Upper lobe of left lung (tissue), 6 donors: ENCODE data around the gene AKT2. TPM values are rescaled to one million over a fixed set of nuclear protein-coding genes. Genes with fewer than 3 reads are reported as not detected.

Experiments used
- ATAC-seq, 2 donors: fragments of 200-7000 bp; cut with Tn5 transposase; one replicate each; pipeline ENCODE4 v1.9.1; 2022; ENCODE audit warnings: mild to moderate bottlenecking in 2 of 2, moderate library complexity in 2 of 2; ENCODE audit not compliant: low FRiP score in 2 of 2
- DNase-seq, 2 donors: peaks; one replicate each; pipeline ENCODE4 v3.0.0-alpha.2; 2019 to 2020
- H3K27ac ChIP-seq, 4 donors: fragments of 200-600 bp; sonication (generic); one replicate each; pipeline ENCODE4 v1.5.1; 2016 to 2019
- H3K27me3 ChIP-seq, 4 donors: fragments of 200-600 bp; sonication (generic); one replicate each; pipeline ENCODE4 v1.5.1; 2017 to 2019
- H3K36me3 ChIP-seq, 4 donors: fragments of 200-600 bp; sonication (generic); one replicate each; pipeline ENCODE4 v1.5.1; 2016 to 2019
- H3K4me1 ChIP-seq, 4 donors: fragments of 200-600 bp; sonication (generic); one replicate each; pipeline ENCODE4 v1.5.1; 2018 to 2019
- H3K4me3 ChIP-seq, 4 donors: fragments of 200-600 bp; sonication (generic); one replicate each; pipeline ENCODE4 v1.5.1; 2017 to 2019; ENCODE audit warnings: mild to moderate bottlenecking in 2 of 4, moderate library complexity in 1 of 4
- H3K9me3 ChIP-seq, 4 donors: fragments of 200-600 bp; sonication (generic); one replicate each; pipeline ENCODE4 v1.5.1; 2018 to 2019
- EP300 ChIP-seq, 4 donors: sonication (generic); formaldehyde crosslinking; IDR thresholded peaks; one replicate each; pipeline ENCODE4 v1.5.1; 2017; ENCODE audit warnings: antibody characterized with exemption in 4 of 4, control low read depth in 2 of 4
- POLR2A ChIP-seq, 4 donors: fragments of 450-650 bp; IDR thresholded peaks; one replicate each; pipeline ENCODE4 v1.5.1; 2016 to 2017; ENCODE audit warnings: antibody characterized with exemption in 4 of 4, mild to moderate bottlenecking in 2 of 4
- POLR2AphosphoS5 ChIP-seq, 2 donors: sonication (generic); formaldehyde crosslinking; IDR thresholded peaks; one replicate each; pipeline ENCODE4 v1.5.1; 2017; ENCODE audit warnings: antibody characterized with exemption in 2 of 2
- WGBS, 2 donors: methylation state at CpG; one replicate each; pipeline ENCODE4 v1.1.5; 2017 to 2018; 5-methylcytosine and 5-hydroxymethylcytosine counted together
- total RNA-seq, 6 donors: library from RNA; depleted of rRNA in 4 of 6; stranded (reverse); fragments of >200 nt in 4 of 6; gene quantifications; one replicate each; pipeline versions ENCODE4 v1.1.0 to v1.2.1, GENCODE V29; 2016 to 2021
- TF ChIP-seq, protein P1 (sequence below), 6 experiments: fragments of 450-650 bp in 4 of 6; fragments of 200-600 bp in 2 of 6; sonication (generic) in 2 of 6; IDR thresholded peaks; one replicate each; pipeline ENCODE4 v1.5.1; 2016 to 2019; ENCODE audit warnings: antibody characterized with exemption in 6 of 6
- donor health status: DM: no; HTN: no; CAD: no; lungs with moderate emphysema.
- donor health status: DM: no; HTN: yes; CAD: no; lungs with severe emphysema.

Gene AKT2
- total RNA-seq, 6 donors from 2014 or later: 59.7 to 164 (median 105) TPM

DNA sequence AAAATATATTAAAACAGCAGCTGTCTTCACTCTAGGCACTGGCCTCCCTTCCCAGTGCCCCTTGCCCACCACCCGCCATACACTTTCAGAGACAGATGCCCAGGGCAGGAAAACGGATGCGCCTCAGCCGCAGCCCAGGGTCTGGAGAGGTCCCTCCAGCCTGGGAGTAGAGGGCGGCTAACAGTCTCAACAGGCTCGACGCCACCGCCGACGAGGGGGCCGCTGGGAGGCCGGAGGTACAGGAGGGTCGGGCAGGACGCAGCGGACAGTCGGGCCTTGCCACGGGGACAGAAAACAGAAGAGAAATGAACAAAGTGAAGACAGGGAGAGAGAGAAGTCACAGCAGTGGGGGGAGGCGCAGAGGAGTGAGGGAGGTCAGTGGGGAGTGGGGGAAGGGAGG lies 35.9 kb upstream of the AKT2 start:
- no peak for ATAC-seq
- 94 to 95% methylated on average over 18 of the region's 18 CpGs for WGBS, 2 donors
- peak in 1 of 2 donors; percentile 80 for DNase-seq
- TF ChIP-seq, protein P1, sequence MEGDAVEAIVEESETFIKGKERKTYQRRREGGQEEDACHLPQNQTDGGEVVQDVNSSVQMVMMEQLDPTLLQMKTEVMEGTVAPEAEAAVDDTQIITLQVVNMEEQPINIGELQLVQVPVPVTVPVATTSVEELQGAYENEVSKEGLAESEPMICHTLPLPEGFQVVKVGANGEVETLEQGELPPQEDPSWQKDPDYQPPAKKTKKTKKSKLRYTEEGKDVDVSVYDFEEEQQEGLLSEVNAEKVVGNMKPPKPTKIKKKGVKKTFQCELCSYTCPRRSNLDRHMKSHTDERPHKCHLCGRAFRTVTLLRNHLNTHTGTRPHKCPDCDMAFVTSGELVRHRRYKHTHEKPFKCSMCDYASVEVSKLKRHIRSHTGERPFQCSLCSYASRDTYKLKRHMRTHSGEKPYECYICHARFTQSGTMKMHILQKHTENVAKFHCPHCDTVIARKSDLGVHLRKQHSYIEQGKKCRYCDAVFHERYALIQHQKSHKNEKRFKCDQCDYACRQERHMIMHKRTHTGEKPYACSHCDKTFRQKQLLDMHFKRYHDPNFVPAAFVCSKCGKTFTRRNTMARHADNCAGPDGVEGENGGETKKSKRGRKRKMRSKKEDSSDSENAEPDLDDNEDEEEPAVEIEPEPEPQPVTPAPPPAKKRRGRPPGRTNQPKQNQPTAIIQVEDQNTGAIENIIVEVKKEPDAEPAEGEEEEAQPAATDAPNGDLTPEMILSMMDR (IDR thresholded peaks at IDR 0.05): no peak
- no peak for TF ChIP-seq POLR2AphosphoS5 (IDR thresholded peaks at IDR 0.05)
- TF ChIP-seq EP300 (IDR thresholded peaks at IDR 0.05): no peak
- no peak for TF ChIP-seq POLR2A (IDR thresholded peaks at IDR 0.05)
- H3K4me1 ChIP-seq: no peaks in the 10 kb centered on the region
- no peaks in the 10 kb centered on the region for H3K27me3 ChIP-seq
- H3K9me3 ChIP-seq: no peaks in the 10 kb centered on the region
- peaks cover 23 to 77% (median 65%) of the 10 kb centered on the region in 4 donors for H3K36me3 ChIP-seq
- no peak overlapping the region for H3K27ac ChIP-seq
- H3K4me3 ChIP-seq: no peak overlapping the region

DNA sequence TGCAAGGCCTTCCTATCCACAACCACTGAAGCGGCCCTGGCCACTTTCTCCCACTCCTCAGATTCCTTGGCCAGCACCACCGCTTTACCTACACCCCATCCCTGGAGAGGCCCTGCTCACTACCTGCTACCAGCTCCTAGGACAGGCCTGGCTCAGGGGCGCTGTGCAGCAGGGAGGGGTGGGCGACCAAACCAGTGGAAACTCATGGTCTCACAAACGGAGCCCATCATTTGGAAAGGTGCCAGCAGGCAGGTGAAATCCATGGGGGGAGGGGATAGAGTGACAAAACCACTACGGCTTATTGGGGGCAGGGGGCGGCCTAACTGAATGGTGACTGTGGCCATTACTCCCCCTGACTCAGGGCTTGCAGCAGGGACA lies 35.4 kb upstream of the AKT2 start:
- TF ChIP-seq EP300 (IDR thresholded peaks at IDR 0.05) (no peak), POLR2A (IDR thresholded peaks at IDR 0.05) (no peak), POLR2AphosphoS5 (IDR thresholded peaks at IDR 0.05) (no peak)
- TF ChIP-seq, protein P1 (IDR thresholded peaks at IDR 0.05): no peak
- Histone ChIP-seq H3K4me1 (no peaks in the 10 kb centered on the region), H3K27ac (no peak overlapping the region), H3K27me3 (no peaks in the 10 kb centered on the region), H3K4me3 (no peak overlapping the region), H3K9me3 (no peaks in the 10 kb centered on the region), H3K36me3 (peaks cover 22 to 73% (median 60%) of the 10 kb centered on the region in 4 donors)
- DNase-seq (no peak), ATAC-seq (no peak)
- 92 to 94% methylated on average over 6 to 7 of the region's 7 CpGs for WGBS, 2 donors

DNA sequence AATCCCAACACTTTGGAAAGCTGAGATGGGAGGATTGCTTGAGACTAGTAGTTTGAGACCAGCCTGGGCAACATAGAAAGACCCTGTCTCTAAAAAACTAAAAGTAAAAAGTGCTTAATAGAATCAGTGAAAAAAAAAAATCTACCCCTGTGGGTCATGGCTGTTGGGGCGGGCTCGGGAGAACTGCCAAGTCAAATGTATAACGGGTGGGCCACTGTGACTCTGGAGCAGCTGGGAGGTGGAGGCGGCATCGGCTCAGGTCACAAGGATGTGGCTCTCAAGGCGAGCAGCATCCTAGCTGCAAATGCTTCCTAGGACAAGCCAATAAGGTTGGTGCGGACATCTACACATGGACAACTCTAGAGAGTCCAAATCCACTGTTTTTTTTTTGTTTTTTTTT lies 32.2 kb upstream of the AKT2 start:
- Histone ChIP-seq H3K36me3 (peaks cover 7 to 41% (median 28%) of the 10 kb centered on the region in 4 donors), H3K27ac (no peak overlapping the region), H3K9me3 (no peaks in the 10 kb centered on the region), H3K4me1 (no peaks in the 10 kb centered on the region), H3K27me3 (no peaks in the 10 kb centered on the region), H3K4me3 (no peak overlapping the region)
- no peak for DNase-seq
- ATAC-seq: no peak
- 85 to 91% methylated on average over 7 of the region's 7 CpGs for WGBS, 2 donors
- TF ChIP-seq POLR2AphosphoS5 (IDR thresholded peaks at IDR 0.05): no peak
- no peak for TF ChIP-seq POLR2A (IDR thresholded peaks at IDR 0.05)
- no peak for TF ChIP-seq EP300 (IDR thresholded peaks at IDR 0.05)

DNA sequence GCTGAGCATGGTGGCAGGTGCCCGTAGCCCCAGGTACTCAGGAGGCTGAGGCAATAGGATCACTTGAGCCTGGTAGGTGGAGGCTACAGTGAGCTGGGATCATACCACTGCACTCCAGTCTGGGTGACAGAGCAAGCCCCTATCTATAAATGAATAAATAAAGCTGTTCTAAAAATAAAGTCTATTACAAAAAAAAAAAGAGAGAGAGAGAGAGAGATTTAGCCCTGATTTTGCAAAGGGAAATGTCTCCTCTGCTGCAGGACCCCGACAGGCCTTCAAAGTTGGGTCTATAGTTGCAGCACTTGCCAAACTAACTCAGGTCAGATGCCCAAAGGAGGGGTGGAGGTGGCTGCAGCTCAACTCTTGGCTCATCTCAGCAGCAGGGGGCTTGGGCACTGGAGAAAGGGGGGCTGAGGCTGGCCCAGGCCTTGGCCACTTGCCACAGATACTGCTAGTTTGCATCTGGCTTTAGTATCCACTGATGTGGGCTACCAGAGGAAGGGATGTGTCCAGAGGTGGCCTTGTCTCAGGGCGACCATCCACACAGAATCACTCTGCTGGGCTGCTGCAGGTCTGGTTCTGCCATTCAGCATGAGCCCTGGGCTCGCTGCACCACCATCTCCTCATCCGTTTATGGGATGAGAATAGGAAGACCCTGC lies 30.8 kb upstream of the AKT2 start:
- DNase-seq (no peak), ATAC-seq (no peak)
- Histone ChIP-seq H3K36me3 (peaks cover 0 to 27% (median 15%) of the 10 kb centered on the region in 4 donors), H3K27me3 (no peaks in the 10 kb centered on the region), H3K4me1 (no peaks in the 10 kb centered on the region), H3K4me3 (no peak overlapping the region), H3K9me3 (no peaks in the 10 kb centered on the region), H3K27ac (no peak overlapping the region)
- TF ChIP-seq, protein P1 (IDR thresholded peaks at IDR 0.05): no peak
- WGBS, 2 donors: 83 to 87% methylated on average over 2 to 5 of the region's 5 CpGs

DNA sequence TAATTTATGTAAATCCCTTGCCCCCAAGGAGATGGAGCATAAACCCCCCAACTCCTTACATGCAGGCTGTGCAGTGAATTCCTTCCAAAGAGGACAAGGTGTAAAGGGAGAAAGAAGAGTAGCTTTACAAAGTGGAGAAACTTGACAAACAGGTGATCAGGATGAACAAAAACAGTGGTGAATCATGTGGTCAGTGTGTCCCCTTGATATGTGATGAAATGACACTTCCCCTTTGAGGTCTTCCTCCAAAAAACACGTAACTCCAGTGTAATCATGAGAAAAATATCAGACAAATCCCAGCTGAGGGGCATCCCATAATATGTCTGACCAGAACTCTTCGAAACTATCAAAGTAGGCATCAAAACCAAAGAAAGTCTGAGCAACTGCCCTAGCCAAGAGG lies 29.5 kb upstream of the AKT2 start:
- TF ChIP-seq POLR2AphosphoS5 (IDR thresholded peaks at IDR 0.05) (no peak), EP300 (IDR thresholded peaks at IDR 0.05) (no peak), POLR2A (IDR thresholded peaks at IDR 0.05) (no peak)
- TF ChIP-seq, protein P1 (IDR thresholded peaks at IDR 0.05): no peak
- no peak for ATAC-seq
- DNase-seq: no peak
- H3K27me3 ChIP-seq: no peaks in the 10 kb centered on the region
- H3K9me3 ChIP-seq: no peaks in the 10 kb centered on the region
- no peak overlapping the region for H3K27ac ChIP-seq
- H3K4me1 ChIP-seq: no peaks in the 10 kb centered on the region
- 77% methylated on average over 2 of the region's 2 CpGs for WGBS, 2 donors
- H3K4me3 ChIP-seq: no peak overlapping the region
- peaks cover 0 to 22% (median 7%) of the 10 kb centered on the region in 4 donors for H3K36me3 ChIP-seq
